NCI-H748 (cell line): ENCODE results near the gene R3HDM2.

Experiments used
- DNase-seq: peaks from one replicate; lab custom pipeline; 2025; ENCODE audit not compliant: unreplicated experiment; lab: John Stamatoyannopoulos, UW

Gene R3HDM2

DNA sequence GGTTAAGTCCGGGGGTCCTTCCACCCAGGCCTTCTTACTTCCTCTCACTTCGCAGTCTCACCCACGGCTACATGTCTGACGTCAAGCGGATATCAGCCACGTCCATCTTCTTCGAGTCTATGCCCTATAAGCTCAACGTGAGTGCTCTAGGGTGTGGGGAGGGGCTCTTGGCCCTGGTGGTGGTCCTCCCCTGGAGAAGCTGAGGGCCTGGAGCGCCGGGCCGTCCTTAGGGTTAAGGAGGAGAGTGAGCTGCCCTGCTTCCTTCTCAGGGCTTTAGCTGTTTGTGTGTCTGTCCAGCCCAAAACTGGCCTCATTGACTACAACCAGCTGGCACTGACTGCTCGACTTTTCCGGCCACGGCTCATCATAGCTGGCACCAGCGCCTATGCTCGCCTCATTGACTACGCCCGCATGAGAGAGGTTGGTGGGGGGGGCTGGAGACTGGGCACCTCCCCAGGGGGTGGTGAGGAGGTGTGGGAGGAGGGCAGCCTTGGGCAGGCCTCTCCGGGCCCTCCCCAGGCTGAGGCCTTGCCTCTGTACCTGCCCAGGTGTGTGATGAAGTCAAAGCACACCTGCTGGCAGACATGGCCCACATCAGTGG is 198.6 kb downstream of the R3HDM2 start:
- DNase-seq: no peak

DNA sequence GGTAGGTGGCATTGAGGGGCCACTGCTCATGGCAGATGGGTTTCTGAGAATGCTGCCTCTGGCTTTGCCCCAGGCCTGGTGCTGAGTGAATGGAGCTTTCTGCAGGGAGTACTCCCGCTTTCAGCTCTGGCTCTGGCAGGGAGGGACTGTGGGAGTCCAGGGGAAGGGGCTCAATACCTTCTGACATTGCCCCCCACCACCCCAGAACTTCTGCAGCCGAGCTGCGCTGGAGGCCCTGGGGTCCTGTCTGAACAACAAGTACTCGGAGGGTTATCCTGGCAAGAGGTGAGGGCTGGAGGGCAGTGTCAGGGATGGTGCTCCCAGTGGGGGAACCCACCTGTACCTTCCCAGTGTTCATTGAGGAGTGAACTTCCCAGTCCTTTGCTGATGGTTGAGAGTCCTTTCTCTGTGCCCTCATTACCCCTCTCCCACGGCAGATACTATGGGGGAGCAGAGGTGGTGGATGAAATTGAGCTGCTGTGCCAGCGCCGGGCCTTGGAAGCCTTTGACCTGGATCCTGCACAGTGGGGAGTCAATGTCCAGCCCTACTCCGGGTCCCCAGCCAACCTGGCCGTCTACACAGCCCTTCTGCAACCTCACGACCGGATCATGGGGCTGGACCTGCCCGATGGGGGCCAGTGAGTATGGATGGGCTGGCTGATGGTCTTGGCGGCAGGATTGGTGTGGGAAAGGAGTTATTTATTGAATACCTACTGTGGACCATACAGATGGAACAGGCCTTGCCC is 199.4 kb downstream of the R3HDM2 start:
- DNase-seq: no peak

DNA sequence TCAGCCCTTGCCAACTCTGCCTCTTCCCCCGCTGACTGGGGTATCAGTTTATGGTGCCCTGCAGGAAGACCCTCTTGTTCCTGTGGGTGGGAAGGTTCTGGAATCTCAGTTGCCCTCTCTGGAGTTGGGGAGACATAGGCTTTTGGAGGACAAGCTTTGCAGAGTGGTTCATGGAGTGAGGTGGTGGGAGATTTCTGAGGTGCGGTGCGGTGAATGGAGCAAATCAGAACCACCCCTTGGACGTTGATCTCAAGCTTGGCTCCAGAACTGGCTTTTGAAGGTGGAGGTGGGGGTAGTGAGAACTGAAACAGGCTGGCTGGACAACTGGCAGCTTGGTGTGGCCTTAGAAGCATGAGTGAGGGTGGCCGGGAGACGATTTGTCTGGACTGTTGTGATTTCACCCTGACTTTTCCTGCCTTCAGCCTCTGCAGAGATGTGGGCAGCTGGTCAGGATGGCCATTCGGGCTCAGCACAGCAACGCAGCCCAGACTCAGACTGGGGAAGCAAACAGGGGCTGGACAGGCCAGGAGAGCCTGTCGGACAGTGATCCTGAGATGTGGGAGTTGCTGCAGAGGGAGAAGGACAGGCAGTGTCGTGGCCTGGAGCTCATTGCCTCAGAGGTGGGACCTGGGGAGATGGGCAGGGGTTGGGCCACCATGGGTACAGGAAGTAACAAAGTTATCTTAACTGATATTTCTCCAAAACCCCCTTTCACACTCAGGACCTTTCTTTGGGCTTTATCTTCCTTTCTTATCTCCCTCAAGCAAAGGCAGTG is 200.3 kb downstream of the R3HDM2 start:
- no peak for DNase-seq

DNA sequence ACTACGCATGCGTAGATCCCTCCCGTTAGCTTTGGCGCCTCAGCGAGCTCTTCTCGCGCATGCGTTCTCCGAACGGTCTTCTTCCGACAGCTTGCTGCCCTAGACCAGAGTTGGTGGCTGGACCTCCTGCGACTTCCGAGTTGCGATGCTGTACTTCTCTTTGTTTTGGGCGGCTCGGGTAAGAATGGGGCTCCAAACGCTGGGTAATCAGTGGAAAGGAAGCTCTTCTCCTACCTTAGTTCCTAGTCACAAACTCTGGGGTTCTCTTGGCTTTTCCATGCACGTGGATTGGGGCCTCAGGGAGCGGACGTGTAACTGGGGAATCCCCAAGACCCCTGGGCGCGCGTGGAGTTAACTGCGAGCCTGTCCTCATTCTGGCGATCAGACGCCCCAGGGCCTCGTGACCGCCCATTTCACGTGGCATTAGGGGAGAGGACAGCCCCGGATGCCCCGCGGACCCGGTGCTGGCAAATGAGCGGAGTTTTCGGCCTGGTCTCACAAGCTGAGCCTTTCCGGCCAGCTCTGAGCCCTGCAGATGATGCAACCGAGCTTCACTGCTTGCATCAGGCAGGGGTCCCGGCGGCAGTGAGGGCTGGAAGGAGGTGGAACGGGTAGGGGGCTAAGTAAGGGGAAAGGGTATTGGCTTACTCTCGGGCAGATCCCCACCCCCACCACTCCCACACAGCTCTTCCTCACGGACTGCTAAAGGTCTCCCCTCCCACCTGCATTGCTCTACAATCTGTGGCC is 201.0 kb downstream of the R3HDM2 start, which contains the start of gene SHMT2:
Gene SHMT2 (plus strand): TSS at position 78 of the 747 bp plus-strand sequence. CDS start 68 bp downstream, at position 146.
- DNase-seq: peak; percentile 95

DNA sequence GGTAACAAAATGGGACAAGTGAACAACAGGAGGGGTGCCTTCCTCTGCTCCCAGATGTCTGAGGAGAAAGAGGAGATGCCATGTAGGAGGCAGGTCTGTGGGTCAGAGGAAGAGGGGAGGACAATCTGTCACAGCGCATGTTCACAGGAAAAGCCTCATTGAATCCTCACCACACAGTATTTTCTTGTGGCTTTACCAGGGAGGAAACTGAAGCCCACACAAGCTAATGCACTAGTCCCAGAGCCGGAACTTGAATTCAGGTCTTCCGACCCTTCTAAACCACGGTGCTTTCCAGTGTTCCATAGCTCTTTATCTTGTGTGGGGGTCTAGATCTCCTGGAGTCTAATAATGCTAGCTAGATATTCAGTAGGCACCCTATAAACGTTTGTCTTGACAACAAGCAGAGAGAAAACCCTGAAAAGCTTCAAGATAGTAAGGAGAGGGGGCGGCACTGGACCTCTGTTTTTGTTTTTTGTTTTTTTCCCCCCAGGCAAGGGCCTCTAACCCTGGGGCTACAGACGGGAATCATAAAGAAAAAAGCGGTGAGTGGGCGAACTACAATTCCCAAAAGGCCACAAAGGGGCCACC is 201.7 kb downstream of the R3HDM2 start:
- no peak for DNase-seq

DNA sequence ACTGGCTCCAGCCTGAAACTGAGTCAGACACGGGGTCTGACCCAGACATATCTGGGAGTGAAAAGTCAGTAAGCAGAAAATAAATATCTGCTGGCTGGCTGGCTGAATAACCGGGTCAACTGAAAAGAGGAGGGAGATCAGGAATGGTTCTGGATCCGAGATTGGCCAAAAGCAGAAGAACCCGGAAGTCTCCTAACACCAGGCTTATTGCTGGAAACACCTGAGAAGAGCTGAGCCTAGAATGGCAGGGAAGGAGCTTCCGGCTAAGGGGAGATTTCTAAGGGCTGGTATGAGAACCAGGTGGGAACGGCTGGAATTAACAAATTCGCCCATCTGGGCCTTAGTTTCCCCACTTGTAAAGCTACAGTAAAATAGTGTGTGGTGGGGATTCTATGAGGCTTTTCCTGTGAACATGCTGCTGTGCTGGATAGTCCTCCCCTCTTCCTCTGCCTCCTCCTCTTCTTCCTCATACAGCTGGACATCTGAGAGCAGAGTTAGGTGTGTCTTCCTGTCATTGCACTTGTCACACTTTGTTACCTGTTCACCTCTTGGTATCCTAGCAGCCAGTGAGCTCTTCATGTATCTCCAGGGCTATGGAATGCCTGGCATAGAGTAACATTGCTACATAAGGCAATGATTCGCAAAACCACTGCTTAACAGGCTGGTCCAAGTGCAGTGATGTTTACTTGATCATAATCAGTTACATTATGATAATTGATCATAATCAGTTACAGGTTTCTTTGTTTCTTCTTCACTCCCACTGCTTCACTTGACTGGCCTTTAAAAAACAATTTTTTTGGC is 203.3 kb downstream of the R3HDM2 start:
- no peak for DNase-seq

DNA sequence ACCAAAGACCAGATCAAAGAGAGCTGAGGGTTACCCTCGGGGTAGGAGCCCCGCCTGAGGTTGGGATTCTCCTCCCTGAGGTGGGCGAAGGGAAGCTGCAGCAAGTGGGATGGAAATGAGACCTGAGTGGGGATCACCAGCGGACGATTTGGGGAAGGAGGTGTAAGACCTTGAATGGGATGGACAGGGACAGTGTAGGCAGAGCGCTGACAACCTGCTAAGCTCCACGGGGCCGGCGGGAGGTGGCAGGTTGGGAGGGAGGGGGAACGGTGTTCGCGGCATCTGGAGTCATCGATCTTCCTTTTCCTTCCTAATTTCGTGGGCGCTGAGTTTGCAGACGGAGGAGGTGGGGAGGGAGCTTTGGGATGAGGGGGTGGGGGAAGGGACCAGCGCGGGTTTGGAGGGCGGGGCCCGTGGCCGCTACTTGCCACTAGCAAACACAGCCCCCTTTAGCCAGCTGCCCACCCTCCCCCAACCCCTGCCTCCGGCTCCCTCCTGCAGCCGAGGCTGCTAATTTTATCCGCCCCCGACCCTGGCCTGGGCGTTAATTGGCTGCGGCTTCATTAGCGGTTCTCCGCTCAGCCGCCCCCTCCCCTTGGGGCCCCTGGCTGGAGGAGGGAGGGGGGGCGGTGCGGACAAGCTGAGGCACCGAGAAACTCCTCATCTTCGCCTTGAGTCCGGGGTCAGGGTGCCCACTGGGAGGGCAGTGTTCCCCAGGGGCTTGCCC is 204.1 kb downstream of the R3HDM2 start:
- DNase-seq: peak; percentile 41

DNA sequence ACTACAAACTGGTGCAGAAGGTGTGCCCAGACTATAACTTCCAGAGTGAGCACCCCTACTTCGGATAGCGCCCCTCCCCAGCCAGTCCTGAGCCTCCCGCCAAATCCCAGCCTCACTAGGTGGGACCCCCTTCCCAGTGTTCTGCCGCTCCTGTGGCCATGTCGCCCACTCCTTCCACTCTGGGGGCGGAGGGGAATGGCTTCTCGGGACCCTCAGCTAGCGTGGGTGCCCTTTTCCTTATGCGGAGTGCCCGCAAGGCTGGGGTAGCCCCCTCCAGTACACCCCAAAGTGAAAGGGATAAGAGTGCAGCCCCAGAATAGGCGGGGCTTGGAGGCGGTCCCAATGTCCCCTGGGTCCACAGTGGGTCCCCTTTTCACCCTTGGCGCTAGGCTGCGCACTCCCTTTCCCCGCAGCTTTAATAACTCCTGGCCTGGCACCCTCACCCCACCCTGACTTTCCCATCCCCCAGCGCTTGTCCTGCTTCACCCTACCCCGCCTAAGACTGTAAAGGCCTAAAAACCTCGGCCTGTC is 205.1 kb downstream of the R3HDM2 start:
- no peak for DNase-seq

DNA sequence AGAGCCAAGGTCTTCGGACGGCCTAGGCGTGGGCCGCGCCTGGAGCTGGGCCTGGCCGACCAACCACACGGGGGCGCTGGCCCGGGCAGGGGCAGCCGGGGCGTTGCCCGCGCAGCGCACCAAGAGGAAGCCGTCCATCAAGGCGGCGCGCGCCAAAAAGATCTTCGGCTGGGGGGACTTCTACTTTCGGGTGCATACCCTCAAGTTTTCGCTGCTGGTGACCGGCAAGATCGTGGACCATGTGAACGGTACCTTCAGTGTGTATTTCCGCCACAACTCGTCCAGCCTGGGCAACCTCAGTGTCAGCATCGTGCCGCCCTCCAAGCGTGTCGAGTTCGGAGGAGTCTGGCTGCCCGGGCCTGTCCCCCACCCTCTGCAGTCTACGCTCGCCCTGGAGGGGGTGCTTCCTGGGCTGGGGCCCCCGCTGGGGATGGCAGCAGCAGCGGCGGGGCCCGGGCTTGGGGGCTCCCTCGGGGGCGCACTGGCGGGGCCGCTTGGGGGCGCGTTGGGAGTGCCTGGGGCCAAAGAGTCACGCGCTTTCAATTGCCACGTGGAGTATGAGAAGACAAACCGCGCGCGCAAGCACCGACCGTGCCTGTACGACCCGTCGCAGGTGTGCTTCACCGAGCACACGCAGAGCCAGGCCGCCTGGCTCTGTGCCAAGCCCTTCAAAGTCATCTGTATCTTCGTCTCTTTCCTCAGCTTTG is 205.7 kb downstream of the R3HDM2 start:
- DNase-seq: peak; percentile 78

DNA sequence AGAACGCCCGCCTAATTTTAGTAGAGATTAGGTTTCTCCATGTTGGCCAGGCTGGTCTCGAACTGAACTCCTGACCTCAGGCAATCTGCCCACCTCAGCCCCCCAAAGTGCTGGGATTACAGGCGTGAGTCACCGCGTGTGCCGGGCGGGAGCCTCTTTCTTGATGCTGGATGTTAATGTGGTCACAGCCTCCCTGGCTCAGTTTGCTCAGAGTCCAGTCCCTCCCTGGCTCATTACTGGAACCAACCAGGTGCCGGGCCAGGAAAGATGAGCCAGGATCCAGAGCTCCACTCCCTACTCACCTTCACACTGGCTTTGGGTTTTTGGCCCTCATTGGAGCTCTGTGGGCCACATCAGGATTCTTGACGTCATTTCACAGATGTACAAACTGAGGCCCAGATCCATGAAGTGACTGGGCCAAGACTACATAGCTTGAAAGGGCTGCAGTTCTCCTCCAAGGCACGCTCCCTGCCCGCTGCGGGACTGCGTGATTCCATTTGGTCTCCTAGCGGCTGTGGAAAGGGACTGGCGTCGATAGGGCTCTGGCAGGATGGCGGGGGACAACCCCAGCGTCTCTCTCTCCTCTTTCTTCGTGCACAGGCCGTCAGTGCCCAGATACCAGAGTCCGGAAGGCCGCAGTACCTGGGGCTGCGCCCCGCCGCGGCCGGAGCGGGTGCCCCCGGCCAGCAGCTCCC is 206.4 kb downstream of the R3HDM2 start:
- no peak for DNase-seq

DNA sequence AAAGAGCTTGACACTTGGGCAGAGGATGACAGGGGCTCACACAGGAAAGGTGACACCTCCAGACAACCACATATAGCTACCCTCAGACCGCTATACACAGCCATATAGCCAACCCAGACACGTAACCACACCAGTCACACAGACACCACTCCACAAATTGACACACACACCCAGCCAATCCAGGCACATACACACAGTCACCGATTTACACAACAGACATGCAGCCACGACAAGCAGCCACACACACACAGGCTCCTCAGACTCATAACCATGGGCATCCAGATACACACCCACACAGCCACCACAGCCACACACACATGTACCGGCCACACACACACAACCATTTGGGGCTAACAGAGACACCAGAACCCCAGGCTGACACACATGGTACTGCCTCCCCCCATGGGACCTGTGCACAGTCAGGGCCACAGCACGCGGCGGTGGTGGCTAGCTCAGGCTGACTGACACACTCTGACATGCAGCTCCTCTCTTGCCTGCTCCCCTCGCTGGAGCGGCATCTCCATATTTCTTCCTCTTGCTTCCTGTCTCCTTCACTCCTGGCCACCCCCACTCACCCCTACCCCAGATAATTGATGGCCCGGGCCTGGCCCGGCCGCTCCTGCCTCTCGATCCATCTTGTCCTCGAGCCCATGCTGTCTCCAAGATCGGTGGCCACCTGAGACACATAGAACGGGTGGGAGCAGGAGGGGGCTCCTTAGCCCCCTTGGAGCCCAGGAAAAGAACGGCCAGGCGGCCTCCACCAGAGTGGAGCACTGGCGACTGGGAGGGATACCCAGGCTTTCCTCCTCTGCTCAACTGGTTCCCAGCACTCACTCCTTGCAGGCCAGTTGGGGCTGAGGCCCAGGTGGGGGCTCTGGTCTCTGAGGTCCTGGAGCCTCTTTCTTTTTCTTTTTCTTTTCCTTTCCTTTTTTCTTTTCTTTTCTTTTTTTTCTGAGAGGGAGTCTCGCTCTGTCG is 207.4 kb downstream of the R3HDM2 start:
- DNase-seq: no peak

DNA sequence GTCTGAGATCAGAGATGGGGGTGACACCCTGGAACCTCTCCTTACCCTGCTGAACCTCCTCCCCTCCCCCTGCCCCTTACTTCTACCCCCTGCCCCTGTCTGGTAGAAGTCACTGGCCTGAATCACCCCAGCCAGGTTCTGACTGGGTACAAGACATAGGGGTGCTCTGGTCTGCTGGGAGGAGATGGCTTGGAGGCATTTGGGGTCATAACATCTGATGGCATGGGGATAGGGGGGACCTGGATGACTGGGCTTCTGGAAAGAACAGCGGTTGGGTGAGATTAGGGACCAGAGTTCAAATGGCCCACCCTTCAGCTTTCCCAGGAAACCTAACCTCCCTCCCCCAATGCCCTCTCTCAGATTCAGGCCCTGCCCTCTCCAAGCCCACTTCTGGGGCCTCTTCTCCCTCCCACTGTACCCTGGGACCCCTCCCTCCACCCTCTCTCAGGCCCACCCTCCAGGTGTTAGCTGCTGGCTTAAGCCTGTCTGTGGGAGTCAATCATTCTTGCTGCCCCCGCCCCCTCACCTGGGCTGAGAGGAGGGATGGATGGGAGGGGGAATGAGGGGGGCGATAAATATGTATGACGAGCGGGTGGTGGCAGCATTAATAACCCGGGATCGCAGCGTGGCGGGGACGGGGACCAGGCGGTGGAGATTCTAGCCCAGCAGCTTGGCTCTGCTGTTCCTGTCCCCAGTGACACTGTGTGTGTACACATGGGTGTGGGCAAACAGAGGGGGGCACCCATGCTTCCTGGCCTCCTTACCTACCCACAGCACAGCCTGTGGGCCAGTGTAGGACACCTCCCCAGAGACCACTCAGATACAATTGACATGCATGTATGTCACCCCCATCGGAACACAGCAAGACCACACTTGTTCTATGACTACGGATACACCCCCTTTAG is 208.3 kb downstream of the R3HDM2 start:
- peak; percentile 22 for DNase-seq

DNA sequence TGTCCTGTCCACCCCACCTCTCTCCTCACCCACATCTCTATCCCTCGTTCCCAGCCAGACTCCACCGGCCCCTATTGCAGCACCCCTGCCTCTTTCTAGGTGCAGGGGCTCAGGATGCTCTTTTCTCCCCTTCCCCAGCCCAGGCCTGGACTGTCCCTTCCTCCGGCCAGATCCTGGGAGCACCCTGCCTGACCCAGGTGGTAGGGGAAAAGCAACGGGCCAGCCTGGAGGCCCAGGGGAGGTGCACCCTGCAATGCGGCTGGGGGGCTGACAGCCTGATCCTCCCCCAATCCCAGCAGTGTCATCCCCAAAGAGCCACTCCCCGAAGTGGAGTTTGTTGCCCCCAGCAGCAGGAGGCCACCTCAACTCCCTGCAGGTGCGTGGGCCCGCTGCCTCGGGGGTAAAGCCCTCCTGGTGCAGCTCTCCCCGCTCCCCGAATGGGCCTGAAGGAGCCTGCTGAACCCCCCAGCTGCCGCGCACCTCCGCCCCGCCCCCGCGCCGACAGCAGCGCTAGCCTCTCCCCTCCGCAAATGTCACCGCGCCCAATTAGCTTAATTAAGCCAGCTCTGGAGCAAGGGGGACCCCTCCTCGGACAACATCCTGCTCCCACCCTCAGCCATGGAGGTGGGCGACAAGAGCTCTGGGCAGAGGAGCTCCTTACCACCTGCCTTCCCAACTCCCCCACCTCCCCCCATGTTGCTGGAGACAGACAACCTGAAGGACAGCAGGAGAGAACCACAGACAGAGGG is 209.5 kb downstream of the R3HDM2 start:
- no peak for DNase-seq

DNA sequence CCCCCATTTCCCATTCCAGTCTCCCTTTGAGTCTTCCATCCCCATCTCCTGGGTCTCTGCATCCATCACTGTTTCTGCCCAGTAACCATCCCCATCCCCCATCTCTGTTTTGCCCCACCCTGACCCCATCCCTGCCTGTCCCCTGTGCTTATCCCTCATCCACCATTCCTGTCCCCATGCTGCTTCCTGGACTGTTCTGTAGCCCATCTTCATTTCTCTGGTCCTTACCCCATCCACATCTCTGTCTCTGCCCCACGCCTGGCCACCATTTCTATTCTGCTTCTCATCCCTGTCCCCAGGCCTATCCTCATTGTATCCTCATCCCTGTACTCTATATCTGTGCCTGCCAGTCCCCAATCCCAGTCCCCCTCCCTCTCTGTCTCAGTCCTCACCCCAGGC is 210.1 kb downstream of the R3HDM2 start:
- DNase-seq: no peak
